ENCODE measurements around the gene OTOS. TPM values are rescaled to one million over a fixed set of nuclear protein-coding genes. Genes with fewer than 3 reads are reported as not detected.

OTOS gene
- total and polyA plus RNA-seq, 9 of the 15 experiments (the other 6 are each of a cell fraction or from before 2014, with no cell fraction given): not detected

DNA sequence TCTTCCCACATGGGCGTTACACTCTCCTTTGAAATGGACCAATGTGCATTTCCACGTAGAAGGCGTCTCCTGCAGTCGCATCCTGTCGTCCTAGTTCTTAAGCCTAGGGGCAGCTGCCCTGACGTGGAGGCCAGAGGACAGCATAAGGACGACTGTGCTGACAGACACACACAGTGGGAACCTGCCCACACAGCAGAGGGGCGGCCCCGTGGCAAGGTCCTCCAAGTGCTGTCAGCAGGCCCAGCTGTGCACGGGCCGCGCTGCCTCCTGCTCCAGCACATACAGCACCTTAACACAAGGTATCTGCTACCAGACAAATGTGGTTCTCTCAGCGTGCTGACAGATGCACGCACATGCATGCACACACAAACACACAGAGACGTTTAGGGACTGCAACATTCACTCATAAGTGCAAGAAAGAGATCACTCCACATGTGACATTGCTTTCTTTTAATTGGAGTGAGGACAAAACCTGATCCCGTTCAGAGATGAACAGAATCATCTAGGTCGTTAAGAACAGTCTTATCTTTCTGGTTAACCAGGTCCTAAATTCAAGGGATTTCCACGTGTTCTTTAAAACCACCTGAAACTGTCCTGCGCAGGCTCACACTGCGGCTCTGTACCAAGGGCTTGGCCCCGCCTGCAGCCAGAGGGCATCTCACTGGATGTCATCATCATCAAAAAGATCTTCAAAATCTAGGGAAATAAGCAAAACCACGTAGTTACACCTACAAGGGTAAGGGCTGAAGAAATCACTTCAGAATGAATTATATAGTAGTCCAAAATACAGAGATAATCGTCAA is 9.9 kb downstream of the OTOS start:
- H3K27ac ChIP-seq (ENCODE audit: extremely low read depth, low read depth, low read length): no peak overlapping the region
- H2AFZ ChIP-seq (ENCODE audit: low read depth, low read length): no peak overlapping the region
- in situ Hi-C loops (cut with MboI) (no loop called here), intact Hi-C loops (cut with micrococcal nuclease) (no loop called here)
- DNase-seq (ENCODE audit: extremely low read depth in 1 of 4, low spot score in 3 of 4): no peak
- TF ChIP-seq ZNF133 (CRISPR knock-in tag; IDR thresholded peaks at IDR 0.05) (no peak), HEY1 (CRISPR knock-in tag; IDR thresholded peaks at IDR 0.05; ENCODE audit: borderline replicate concordance) (no peak), ZNF232 (CRISPR knock-in tag; IDR thresholded peaks at IDR 0.05) (no peak), ELF1 (tag; IDR thresholded peaks at IDR 0.05) (no peak), HNRNPLL (IDR thresholded peaks at IDR 0.05; ENCODE audit: low read depth, low read length, poor library complexity, severe bottlenecking) (no peak), SMAD1 (IDR thresholded peaks at IDR 0.05; ENCODE audit: low read depth, low read length, partially characterized antibody) (no peak), ESRRA (IDR thresholded peaks at IDR 0.05; ENCODE audit: borderline replicate concordance, low read depth) (no peak)
- CTCF ChIA-PET (ENCODE audit: low intra/inter-chr PET ratio): no interaction called here
- BruUV-seq (replicated peaks): no TSS peak
- no peak overlapping the region for H3K9ac ChIP-seq (ENCODE audit: insufficient read depth in 1 of 2, low read depth in 2 of 2, low read length in 2 of 2)
- ATAC-seq: no peak
- WGBS (ENCODE audit: insufficient coverage, low coverage, missing lambda C conversion rate): 80% methylated on average over 18 of the region's 23 CpGs
- no peaks in the 10 kb centered on the region for H4K20me1 ChIP-seq (replicated peaks; ENCODE audit: control insufficient read depth, insufficient read depth, low read length)
- H3K4me2 ChIP-seq (ENCODE audit: insufficient read depth, low read length): no peak overlapping the region
- H3K79me2 ChIP-seq (ENCODE audit: control insufficient read depth, insufficient read depth, low read length): peaks cover 14% of the 10 kb centered on the region
- no peaks in the 10 kb centered on the region for H3K27me3 ChIP-seq (ENCODE audit: control insufficient read depth in 2 of 2, insufficient read depth in 2 of 2, low read length in 2 of 2)
- no peak overlapping the region for H3K4me3 ChIP-seq
- peaks cover 0 to 8% of the 10 kb centered on the region in 2 experiments; a peak in 2 of 5 replicates for H3K4me1 ChIP-seq (replicated peaks in 1 of 2; ENCODE audit: control insufficient read depth in 2 of 2, insufficient read depth in 2 of 2, low read length in 2 of 2)
- POLR2A ChIA-PET: no interaction called here
- no peak for FAIRE-seq
- H3K36me3 ChIP-seq (ENCODE audit: control insufficient read depth, insufficient read depth, low read length): peaks cover 43% of the 10 kb centered on the region; the same call in 2 of the 3 replicates
- H3K9me1 ChIP-seq (ENCODE audit: control insufficient read depth, insufficient read depth, low read length): no peaks in the 10 kb centered on the region
- H3K9me3 ChIP-seq (replicated peaks; ENCODE audit: control insufficient read depth, insufficient read depth, low read depth, low read length): no peaks in the 10 kb centered on the region
